GM18505 (cell line): ENCODE results near the gene MT1F.

Experiments
- ATAC-seq: cut with Tn5 transposase; IDR thresholded peaks from one replicate; pipeline ENCODE4 v1.9.1; 2021; ENCODE audit not compliant: unreplicated experiment
- POLR2A ChIP-seq: IDR thresholded peaks from 4 replicates; pipeline ENCODE4 v1.6.1; 2011; ENCODE audit warnings: borderline replicate concordance; ENCODE audit not compliant: insufficient read depth, insufficient read length; ENCODE audit errors: extremely low read depth

The MT1F gene

GRCh38 chr16:56700195-56700594 is 42.4 kb downstream of the MT1F start:
- no peak for TF ChIP-seq POLR2A
- no peak for ATAC-seq

- no peak for TF ChIP-seq POLR2A
- ATAC-seq: no peak
These were observed 42.9 kb downstream of the MT1F start for GRCh38 chr16:56700631-56701030.

GRCh38 chr16:56701534-56701933 is 43.8 kb downstream of the MT1F start:
- no peak for TF ChIP-seq POLR2A
- ATAC-seq: no peak

DNA sequence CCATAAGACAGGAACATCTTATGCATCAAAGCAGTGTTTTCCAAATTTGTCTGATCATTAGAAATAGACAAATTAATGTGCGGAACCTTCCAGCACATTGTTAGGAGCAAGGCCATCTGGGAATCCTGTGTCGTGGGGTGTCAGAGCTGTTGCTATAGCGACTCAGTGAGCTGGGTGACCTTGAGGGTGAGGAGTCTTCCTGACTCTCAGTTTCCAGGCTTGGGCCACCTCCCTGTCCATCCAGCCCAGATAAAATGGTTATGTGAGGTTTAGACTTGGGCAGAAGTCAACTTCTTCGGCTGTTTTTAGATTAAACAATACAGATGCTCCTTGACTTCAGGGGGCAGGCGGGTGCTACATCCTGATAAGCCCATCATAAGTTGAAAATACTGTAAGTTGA is 45.1 kb downstream of the MT1F start:
- no peak for ATAC-seq
- TF ChIP-seq POLR2A: no peak
